K562 (cell line): ENCODE data around the gene PRELID3B. TPM values are rescaled to one million over a fixed set of nuclear protein-coding genes. Genes with fewer than 3 reads are reported as not detected.
A peak's percentile ranks its signal among the peaks of the same experiment; 100 is the strongest.

ENCODE experiments used
- AFF1 ChIP-seq, 2 experiments: fragments of 450-650 bp; IDR thresholded peaks; 2 replicates each; pipeline ENCODE4 v1.6.1; 2018; ENCODE audit warnings: mild to moderate bottlenecking in 2 of 2, low read depth in 1 of 2; ENCODE audit not compliant: partially characterized antibody in 2 of 2
- CBX3 ChIP-seq, 2 experiments: IDR thresholded peaks; 1 replicate in 1 of 2; 2 replicates in 1 of 2; pipeline ENCODE4 v1.6.1; 2012; ENCODE audit warnings: inconsistent platforms in 2 of 2, low read length in 2 of 2, borderline replicate concordance in 1 of 2, control low read depth in 1 of 2
- MCM5 ChIP-seq: fragments of 450-650 bp; IDR thresholded peaks from 2 replicates; pipeline ENCODE4 v1.6.1; 2016; ENCODE audit warnings: low read depth
- MED1 ChIP-seq: sonication (generic); formaldehyde crosslinking; IDR thresholded peaks from 2 replicates; pipeline ENCODE4 v1.8.1; 2023; ENCODE audit warnings: missing genetic modification reagents, borderline replicate concordance
- MYBL2 ChIP-seq, 2 experiments: fragments of 450-650 bp in 1 of 2; sonication (generic) in 1 of 2; formaldehyde crosslinking in 1 of 2; IDR thresholded peaks; 2 replicates each; pipeline versions ENCODE4 v1.6.1 to v1.8.1; 2017 to 2022; ENCODE audit warnings: borderline replicate concordance in 1 of 2, inconsistent platforms in 1 of 2, low read depth in 1 of 2, mild to moderate bottlenecking in 1 of 2, missing genetic modification reagents in 1 of 2, moderate library complexity in 1 of 2
- SIN3B ChIP-seq: fragments of 450-650 bp; IDR thresholded peaks from 2 replicates; pipeline ENCODE4 v1.6.1; 2017; ENCODE audit warnings: low read depth, mild to moderate bottlenecking, moderate library complexity
- SMARCA4 ChIP-seq: fragments of 450-650 bp; IDR thresholded peaks from 2 replicates; pipeline ENCODE4 v1.6.1; 2016
- STAT5A ChIP-seq: IDR thresholded peaks from 2 replicates; pipeline ENCODE4 v1.6.1; 2012; ENCODE audit warnings: low read length, inconsistent platforms, borderline replicate concordance
- TAF7 ChIP-seq: fragments of 450-650 bp; IDR thresholded peaks from 2 replicates; pipeline ENCODE4 v1.6.1; 2016; ENCODE audit warnings: missing genetic modification characterization, missing compliant biosample characterization
- TCF15 ChIP-seq: fragments of 250-450 bp; sonication (Bioruptor Pico); IDR thresholded peaks from 2 replicates; pipeline ENCODE4 v1.8.0; 2022; ENCODE audit warnings: moderate library complexity, mild to moderate bottlenecking, inconsistent platforms
- TEAD2 ChIP-seq: fragments of 450-650 bp; IDR thresholded peaks from 2 replicates; pipeline ENCODE4 v1.6.1; 2016; ENCODE audit warnings: missing genetic modification characterization, control low read depth, missing compliant biosample characterization
- ZNF143 ChIP-seq: sonication (generic); formaldehyde crosslinking; IDR thresholded peaks from 2 replicates; pipeline ENCODE4 v1.9.0; 2022; ENCODE audit warnings: mild to moderate bottlenecking, missing genetic modification reagents
- ZNF354B ChIP-seq: fragments of 250-450 bp; sonication (Bioruptor Pico); IDR thresholded peaks from 2 replicates; pipeline ENCODE4 v1.4.0; 2020
- ZNF511 ChIP-seq: sonication (generic); formaldehyde crosslinking; IDR thresholded peaks from 2 replicates; pipeline ENCODE4 v1.8.0; 2022; ENCODE audit warnings: mild to moderate bottlenecking, missing genetic modification reagents
- ZNF77 ChIP-seq: fragments of 250-450 bp; sonication (Bioruptor Pico); IDR thresholded peaks from 2 replicates; pipeline ENCODE4 v1.5.0; 2020
- ZNF79 ChIP-seq: fragments of 250-450 bp; sonication (Bioruptor Pico); IDR thresholded peaks from 2 replicates; pipeline ENCODE4 v1.4.0; 2020; ENCODE audit warnings: low read depth, mild to moderate bottlenecking, moderate library complexity
- polyA plus RNA-seq, 8 experiments: library from polyadenylated mRNA; depleted of rRNA in 4 of 8; stranded (reverse) in 5 of 8; unstranded in 3 of 8; fragments of >200 nt; fragmentation: Nextera tagmentation in 2 of 8; fragmentation: Illumina TruSeq in 1 of 8; extraction: Ambion mirVana in 2 of 8; extraction: Trizol in 1 of 8; gene quantifications; 2 replicates each; pipeline versions ENCODE4 v1.2.1 to v1.2.3, GENCODE V29; 2011 to 2014; ENCODE audit warnings: inconsistent platforms in 1 of 8, missing spikeins in 1 of 8
- total RNA-seq, 7 experiments: library from RNA; depleted of rRNA in 6 of 7; stranded (reverse); fragments of >200 nt in 6 of 7; fragmentation: Illumina TruSeq in 2 of 7; extraction: Trizol in 2 of 7; gene quantifications; 2 replicates each; pipeline versions ENCODE4 v1.2.1 to v1.2.3, GENCODE V29; 2011 to 2021; ENCODE audit warnings: low replicate concordance in 1 of 7
- TF ChIP-seq, protein P1 (sequence below): fragments of 450-650 bp; IDR thresholded peaks from 2 replicates; pipeline ENCODE4 v1.6.1; 2016; ENCODE audit warnings: borderline replicate concordance
- TF ChIP-seq, protein P2 (sequence below): IDR thresholded peaks from 3 replicates; pipeline ENCODE4 v1.6.1; 2011; ENCODE audit warnings: borderline replicate concordance, mild to moderate bottlenecking; ENCODE audit not compliant: insufficient read length, insufficient read depth

PRELID3B gene
- total and polyA plus RNA-seq, 9 of the 15 experiments (the other 6 are each of a cell fraction or from before 2014, with no cell fraction given): 77.0 to 186 (median 101) TPM

- no peak for TF ChIP-seq AFF1 (IDR thresholded peaks at IDR 0.05; ENCODE audit: low read depth in 1 of 2, partially characterized antibody in 2 of 2)
- TF ChIP-seq TEAD2 (tag): no peak
- TF ChIP-seq TAF7 (tag): 0 out of 2 replicates have a peak, but pooled peaks have one; percentile 22
- no peak for TF ChIP-seq ZNF143 (CRISPR knock-in tag)
- TF ChIP-seq, protein P1, sequence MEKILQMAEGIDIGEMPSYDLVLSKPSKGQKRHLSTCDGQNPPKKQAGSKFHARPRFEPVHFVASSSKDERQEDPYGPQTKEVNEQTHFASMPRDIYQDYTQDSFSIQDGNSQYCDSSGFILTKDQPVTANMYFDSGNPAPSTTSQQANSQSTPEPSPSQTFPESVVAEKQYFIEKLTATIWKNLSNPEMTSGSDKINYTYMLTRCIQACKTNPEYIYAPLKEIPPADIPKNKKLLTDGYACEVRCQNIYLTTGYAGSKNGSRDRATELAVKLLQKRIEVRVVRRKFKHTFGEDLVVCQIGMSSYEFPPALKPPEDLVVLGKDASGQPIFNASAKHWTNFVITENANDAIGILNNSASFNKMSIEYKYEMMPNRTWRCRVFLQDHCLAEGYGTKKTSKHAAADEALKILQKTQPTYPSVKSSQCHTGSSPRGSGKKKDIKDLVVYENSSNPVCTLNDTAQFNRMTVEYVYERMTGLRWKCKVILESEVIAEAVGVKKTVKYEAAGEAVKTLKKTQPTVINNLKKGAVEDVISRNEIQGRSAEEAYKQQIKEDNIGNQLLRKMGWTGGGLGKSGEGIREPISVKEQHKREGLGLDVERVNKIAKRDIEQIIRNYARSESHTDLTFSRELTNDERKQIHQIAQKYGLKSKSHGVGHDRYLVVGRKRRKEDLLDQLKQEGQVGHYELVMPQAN: no peak
- TF ChIP-seq MCM5: no peak
- TF ChIP-seq MED1: no peak
- TF ChIP-seq, protein P2, sequence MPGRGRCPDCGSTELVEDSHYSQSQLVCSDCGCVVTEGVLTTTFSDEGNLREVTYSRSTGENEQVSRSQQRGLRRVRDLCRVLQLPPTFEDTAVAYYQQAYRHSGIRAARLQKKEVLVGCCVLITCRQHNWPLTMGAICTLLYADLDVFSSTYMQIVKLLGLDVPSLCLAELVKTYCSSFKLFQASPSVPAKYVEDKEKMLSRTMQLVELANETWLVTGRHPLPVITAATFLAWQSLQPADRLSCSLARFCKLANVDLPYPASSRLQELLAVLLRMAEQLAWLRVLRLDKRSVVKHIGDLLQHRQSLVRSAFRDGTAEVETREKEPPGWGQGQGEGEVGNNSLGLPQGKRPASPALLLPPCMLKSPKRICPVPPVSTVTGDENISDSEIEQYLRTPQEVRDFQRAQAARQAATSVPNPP: no peak
- TF ChIP-seq CBX3 (IDR thresholded peaks at IDR 0.05; ENCODE audit: borderline replicate concordance in 1 of 2, low read length in 2 of 2): peak in 1 of 2 experiments; percentile 19; a peak in 1 of 3 replicates
- TF ChIP-seq SMARCA4: peak; percentile 52
- TF ChIP-seq ZNF77: no peak
- no peak for TF ChIP-seq ZNF79 (CRISPR knock-in tag)
- TF ChIP-seq STAT5A: peak; percentile 86
- no peak for TF ChIP-seq ZNF354B (CRISPR knock-in tag)
- no peak for TF ChIP-seq TCF15
- no peak for TF ChIP-seq ZNF511
- TF ChIP-seq SIN3B: no peak
- no peak for TF ChIP-seq MYBL2 (IDR thresholded peaks at IDR 0.05; ENCODE audit: low read depth)
- TF ChIP-seq MYBL2 (CRISPR knock-in tag; IDR thresholded peaks at IDR 0.05; ENCODE audit: borderline replicate concordance): no peak
Measured at GRCh38 chr20:59010995-59011873, 31.4 kb downstream of the PRELID3B start (continued).
